B cell (primary cell): ENCODE results near the gene SLF2. TPM values are rescaled to one million over a fixed set of nuclear protein-coding genes. Genes with fewer than 3 reads are reported as not detected.

Source experiments
- ATAC-seq: fragments of 200-7000 bp; cut with Tn5 transposase; one replicate; pipeline ENCODE4 v1.10.0; 2021; ENCODE audit warnings: low read depth, mild to moderate bottlenecking, moderate number of reproducible peaks, moderate library complexity
- CTCF ChIA-PET: fragments of 350-600 bp; sonication (Branson Sonifier 250); formaldehyde crosslinking; loops from one replicate; lab custom pipeline; 2021; ENCODE audit warnings: antibody characterized with exemption, inconsistent platforms; lab: Charles Lee
- POLR2A ChIA-PET: fragments of 350-600 bp; sonication (Branson Sonifier 250); formaldehyde crosslinking; loops from one replicate; lab custom pipeline; 2021; ENCODE audit warnings: antibody characterized with exemption; lab: Charles Lee
- DNase-seq: peaks from one replicate; pipeline ENCODE4 v3.0.0; 2013
- H2AFZ ChIP-seq: 2 replicates; pipeline ENCODE4 v1.6.1; 2012; ENCODE audit warnings: mild to moderate bottlenecking, low read depth, low read length; ENCODE audit not compliant: insufficient read depth, poor library complexity, severe bottlenecking
- H3K27ac ChIP-seq, 2 donors: 1 replicate in 1 of 2; 2 replicates in 1 of 2; pipeline ENCODE4 v1.5.1; 2012 to 2013; ENCODE audit warnings: low read length in 2 of 2, mild to moderate bottlenecking in 2 of 2, moderate library complexity in 1 of 2
- H3K27me3 ChIP-seq, 4 experiments: fragments of 200-600 bp in 1 of 4; sonication (generic) in 1 of 4; replicated peaks in 1 of 4; 1 replicate in 2 of 4; 2 replicates in 2 of 4; pipeline versions ENCODE4 v1.6.1 to v1.7.0; 2013 to 2016; ENCODE audit warnings: low read length in 3 of 4, mild to moderate bottlenecking in 2 of 4, mixed read lengths in 1 of 4, moderate library complexity in 1 of 4; ENCODE audit not compliant: insufficient read depth in 4 of 4, control insufficient read depth in 3 of 4; ENCODE audit errors: control extremely low read depth in 1 of 4
- H3K36me3 ChIP-seq, 2 experiments: replicated peaks in 1 of 2; 1 replicate in 1 of 2; 2 replicates in 1 of 2; pipeline versions ENCODE4 v1.6.1 to v1.7.1; 2013; ENCODE audit warnings: low read length in 1 of 2; ENCODE audit not compliant: insufficient read depth in 2 of 2, control insufficient read depth in 1 of 2; ENCODE audit errors: control extremely low read depth in 1 of 2, extremely low read depth in 1 of 2
- H3K4me1 ChIP-seq, 2 donors: fragments of 200-600 bp in 1 of 2; sonication (generic) in 1 of 2; 1 replicate in 1 of 2; 2 replicates in 1 of 2; pipeline versions ENCODE4 v1.5.1 to v1.6.1; 2013 to 2017; ENCODE audit warnings: low read length in 2 of 2; ENCODE audit not compliant: control insufficient read depth in 2 of 2, insufficient read depth in 2 of 2
- H3K4me2 ChIP-seq: replicated peaks from 2 replicates; pipeline ENCODE3; 2012; ENCODE audit warnings: mild to moderate bottlenecking, low read depth, low read length; ENCODE audit not compliant: poor library complexity, severe bottlenecking
- H3K4me3 ChIP-seq, 5 experiments: fragments of 200-600 bp in 1 of 5; sonication (generic) in 1 of 5; 1 replicate in 3 of 5; 2 replicates in 2 of 5; pipeline versions ENCODE4 v1.5.1 to v1.7.0; 2011 to 2016; ENCODE audit warnings: low read length in 4 of 5, mild to moderate bottlenecking in 4 of 5, low read depth in 2 of 5, control low read depth in 1 of 5, moderate library complexity in 1 of 5; ENCODE audit not compliant: insufficient read depth in 1 of 5; ENCODE audit errors: control extremely low read depth in 1 of 5, extremely low read depth in 1 of 5
- H3K79me2 ChIP-seq: fragments of 200-600 bp; sonication (generic); one replicate; pipeline ENCODE4 v1.6.0; 2016; ENCODE audit warnings: low read length; ENCODE audit not compliant: control insufficient read depth, insufficient read depth
- H3K9ac ChIP-seq: fragments of 200-600 bp; sonication (generic); 2 replicates; pipeline ENCODE4 v1.6.1; 2017; ENCODE audit warnings: mild to moderate bottlenecking, low read length, moderate library complexity
- H3K9me3 ChIP-seq, 3 donors: one replicate each; pipeline versions ENCODE4 v1.6.1 to v1.7.1; 2013; ENCODE audit warnings: low read length in 2 of 3; ENCODE audit not compliant: control insufficient read depth in 2 of 3, insufficient read depth in 1 of 3; ENCODE audit errors: control extremely low read depth in 1 of 3
- H4K20me1 ChIP-seq: 2 replicates; pipeline ENCODE4 v1.6.0; 2012; ENCODE audit warnings: mild to moderate bottlenecking, low read length; ENCODE audit not compliant: insufficient read depth, control insufficient read depth, poor library complexity, severe bottlenecking
- H3K27ac Mint-ChIP-seq: one replicate; pipeline ENCODE4 v1.8.0; 2021; ENCODE audit warnings: mixed read lengths
- H3K27me3 Mint-ChIP-seq: one replicate; pipeline ENCODE4 v1.8.0; 2021; ENCODE audit warnings: mixed read lengths
- H3K4me1 Mint-ChIP-seq: one replicate; pipeline ENCODE4 v1.8.0; 2021; ENCODE audit warnings: mixed read lengths
- H3K4me3 Mint-ChIP-seq: one replicate; pipeline ENCODE4 v1.8.0; 2021; ENCODE audit warnings: mixed read lengths
- H3K9me3 Mint-ChIP-seq: one replicate; pipeline ENCODE4 v1.8.0; 2022; ENCODE audit warnings: mixed read lengths; ENCODE audit not compliant: insufficient read depth
- EZH2 ChIP-seq: IDR thresholded peaks from 2 replicates; pipeline ENCODE4 v1.6.1; 2012; ENCODE audit warnings: borderline replicate concordance, low read depth, mild to moderate bottlenecking, moderate library complexity, low read length; ENCODE audit not compliant: insufficient read depth, poor library complexity, severe bottlenecking
- WGBS: methylation state at CpG from one replicate; pipeline ENCODE4 v1.1.5; 2013; ENCODE audit warnings: missing lambda C conversion rate; ENCODE audit not compliant: insufficient coverage; 5-methylcytosine and 5-hydroxymethylcytosine counted together
- intact Hi-C: fragments of 100-400 bp; cut with micrococcal nuclease; formaldehyde crosslinking; loops from one replicate; pipeline ENCODE4 v1.10.0; 2022
- polyA plus RNA-seq: library from polyadenylated mRNA; depleted of rRNA; stranded (reverse); fragments of >200 nt; gene quantifications from 2 replicates; pipeline ENCODE4 v1.2.3, GENCODE V29; 2012
- total RNA-seq, 2 donors: library from RNA; stranded (reverse); fragments of 120-200 nt in 1 of 2; gene quantifications; 1 replicate in 1 of 2; 2 replicates in 1 of 2; pipeline versions ENCODE4 v1.2.3 to v1.2.4, GENCODE V29; 2013 to 2022
- TF ChIP-seq, protein P1 (sequence below): fragments of 200-600 bp; IDR thresholded peaks from one replicate; pipeline ENCODE4 v1.8.0; 2022; ENCODE audit warnings: antibody characterized with exemption, mild to moderate bottlenecking

SLF2 gene
- total and polyA plus RNA-seq, 2 donors (not counting 1 experiment from before 2014, with no cell fraction given): 11.8 to 65.6 TPM

DNA sequence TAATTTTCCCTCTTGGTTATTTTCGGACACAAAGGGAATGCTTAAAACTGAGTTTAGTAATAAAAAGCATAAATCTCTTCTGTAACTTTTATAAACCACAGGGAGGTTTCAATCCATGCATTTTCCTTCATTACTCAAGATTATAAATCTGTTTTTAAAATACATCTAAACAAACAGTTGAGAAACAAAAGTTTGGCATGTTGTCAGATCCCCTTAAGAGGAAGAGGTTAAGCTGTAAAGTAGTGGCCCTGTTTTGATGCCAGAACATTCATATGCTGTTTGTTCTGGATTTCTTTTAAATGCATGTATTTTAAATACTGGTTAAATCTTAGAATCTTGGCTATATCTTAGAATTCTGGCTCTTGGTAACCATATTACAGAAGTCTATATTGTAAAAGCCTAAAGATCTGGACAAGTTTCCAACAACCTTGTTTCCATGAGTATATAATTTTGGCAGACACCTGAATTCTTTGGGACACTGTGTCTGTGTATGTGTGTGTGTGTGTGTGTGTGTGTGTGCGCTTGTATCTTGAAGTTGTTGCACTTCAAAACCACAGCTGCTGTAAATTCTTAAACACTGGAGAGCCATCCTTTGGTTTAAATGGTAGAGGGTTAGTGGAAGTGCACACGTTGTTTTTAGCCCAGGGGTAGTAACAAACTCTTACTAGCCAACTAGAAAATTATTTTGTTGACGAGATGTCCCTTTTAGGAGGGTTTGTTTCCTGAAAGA is 49.8 kb downstream of the SLF2 start:
- Histone ChIP-seq H2AFZ (no peak overlapping the region), H3K27ac (no peak overlapping the region), H3K27me3 (no peaks in the 10 kb centered on the region), H3K79me2 (no peaks in the 10 kb centered on the region), H3K4me2 (no peak overlapping the region), H4K20me1 (no peaks in the 10 kb centered on the region), H3K36me3 (peaks cover 16 to 60% of the 10 kb centered on the region in 2 experiments), H3K4me3 (no peak overlapping the region), H3K9me3 (no peaks in the 10 kb centered on the region), H3K4me1 (no peaks in the 10 kb centered on the region), H3K9ac (no peak overlapping the region)
- ChIA-PET POLR2A (interaction anchor here (0.7 kb wide), 1 partner anchor 41 kb away, joined by 3 read pairs; no protein-coding TSS in a partner anchor), CTCF (no interaction called here)
- 100% methylated on average over 1 of the region's 4 CpGs for WGBS
- no peaks in the 10 kb centered on the region for H3K9me3 Mint-ChIP-seq
- DNase-seq (no peak), ATAC-seq (no peak)
- H3K27ac Mint-ChIP-seq: no peak overlapping the region
- H3K4me3 Mint-ChIP-seq: no peak overlapping the region
- TF ChIP-seq, protein P1, sequence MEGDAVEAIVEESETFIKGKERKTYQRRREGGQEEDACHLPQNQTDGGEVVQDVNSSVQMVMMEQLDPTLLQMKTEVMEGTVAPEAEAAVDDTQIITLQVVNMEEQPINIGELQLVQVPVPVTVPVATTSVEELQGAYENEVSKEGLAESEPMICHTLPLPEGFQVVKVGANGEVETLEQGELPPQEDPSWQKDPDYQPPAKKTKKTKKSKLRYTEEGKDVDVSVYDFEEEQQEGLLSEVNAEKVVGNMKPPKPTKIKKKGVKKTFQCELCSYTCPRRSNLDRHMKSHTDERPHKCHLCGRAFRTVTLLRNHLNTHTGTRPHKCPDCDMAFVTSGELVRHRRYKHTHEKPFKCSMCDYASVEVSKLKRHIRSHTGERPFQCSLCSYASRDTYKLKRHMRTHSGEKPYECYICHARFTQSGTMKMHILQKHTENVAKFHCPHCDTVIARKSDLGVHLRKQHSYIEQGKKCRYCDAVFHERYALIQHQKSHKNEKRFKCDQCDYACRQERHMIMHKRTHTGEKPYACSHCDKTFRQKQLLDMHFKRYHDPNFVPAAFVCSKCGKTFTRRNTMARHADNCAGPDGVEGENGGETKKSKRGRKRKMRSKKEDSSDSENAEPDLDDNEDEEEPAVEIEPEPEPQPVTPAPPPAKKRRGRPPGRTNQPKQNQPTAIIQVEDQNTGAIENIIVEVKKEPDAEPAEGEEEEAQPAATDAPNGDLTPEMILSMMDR: no peak
- TF ChIP-seq EZH2: no peak
- no peaks in the 10 kb centered on the region for H3K4me1 Mint-ChIP-seq
- H3K27me3 Mint-ChIP-seq: no peaks in the 10 kb centered on the region
- intact Hi-C loops: no loop called here

DNA sequence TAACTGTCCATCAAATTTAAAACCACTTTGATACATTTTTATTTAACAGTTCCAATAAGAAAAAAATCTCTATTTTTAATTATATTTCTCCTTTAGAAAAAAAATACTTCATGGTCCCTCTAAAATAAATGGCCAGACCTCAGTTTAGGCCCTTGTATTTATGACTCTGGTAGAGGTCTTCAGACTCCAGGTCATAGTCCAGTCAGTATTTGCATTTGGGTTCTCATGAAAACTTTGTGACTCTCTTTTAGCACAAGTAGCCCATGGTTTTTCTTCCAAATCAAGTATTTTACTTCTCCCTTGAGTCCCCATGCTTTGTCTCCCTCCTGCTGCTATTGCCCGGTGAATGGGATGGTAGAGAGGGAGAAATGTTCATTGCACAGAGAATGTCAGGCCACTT is 51.1 kb downstream of the SLF2 start:
- H2AFZ ChIP-seq: no peak overlapping the region
- peaks cover 11 to 49% of the 10 kb centered on the region in 2 experiments for H3K36me3 ChIP-seq
- peaks cover 5 to 6% of the 10 kb centered on the region in 2 donors for H3K4me1 ChIP-seq
- no peaks in the 10 kb centered on the region for H3K9me3 Mint-ChIP-seq
- DNase-seq (no peak), ATAC-seq (no peak)
- no peak overlapping the region for H3K4me3 Mint-ChIP-seq
- H3K27ac Mint-ChIP-seq: no peak overlapping the region
- POLR2A ChIA-PET: no interaction called here
- H3K27me3 ChIP-seq: no peaks in the 10 kb centered on the region
- TF ChIP-seq EZH2: no peak
- no peaks in the 10 kb centered on the region for H3K27me3 Mint-ChIP-seq
- H3K4me3 ChIP-seq: no peak overlapping the region
- no peak overlapping the region for H3K4me2 ChIP-seq
- no CpG with 5 or more reads among the region's 1 CpG for WGBS
- H3K27ac ChIP-seq: no peak overlapping the region
- H3K9me3 ChIP-seq: no peaks in the 10 kb centered on the region
- H3K9ac ChIP-seq: no peak overlapping the region
- CTCF ChIA-PET: interaction anchor here (5.4 kb wide), 1 partner anchor 54 kb away, joined by 21 read pairs; no protein-coding TSS in a partner anchor
- no peaks in the 10 kb centered on the region for H4K20me1 ChIP-seq
- no peaks in the 10 kb centered on the region for H3K79me2 ChIP-seq
- intact Hi-C loops: no loop called here
- H3K4me1 Mint-ChIP-seq: peaks cover 5% of the 10 kb centered on the region
